Activated T-helper 9 cell treated with anti-CD3 and anti-CD28 coated beads, Interleukin-2, amount 50 U/mL, for 16 hours (primary cell): ENCODE results near the gene TAGAP.

Experiments
- DNase-seq: peaks from one replicate; pipeline ENCODE4 v3.0.0-alpha.2; 2020; ENCODE audit warnings: low read depth

Gene TAGAP

GRCh38 chr6:159044899-159045727 lies at the start of gene TAGAP:
TAGAP (minus strand) TSS chr6:159044991; CDS start chr6:159044146, 845 bp downstream.
- DNase-seq, result peak; percentile 75

- no peak for DNase-seq
Measured at GRCh38 chr6:159093609-159094443, 49.0 kb upstream of the TAGAP start.

- DNase-seq, result no peak
Measured at GRCh38 chr6:159092631-159093030, 47.8 kb upstream of the TAGAP start.

GRCh38 chr6:159090530-159091480 lies 46.0 kb upstream of the TAGAP start:
- DNase-seq, result no peak

GRCh38 chr6:159089909-159090308 lies 45.1 kb upstream of the TAGAP start:
- DNase-seq, result no peak

GRCh38 chr6:159089443-159089842 lies 44.7 kb upstream of the TAGAP start:
- DNase-seq, result no peak

GRCh38 chr6:159086033-159086618 lies 41.3 kb upstream of the TAGAP start:
- no peak for DNase-seq

GRCh38 chr6:159085396-159085895 lies 40.7 kb upstream of the TAGAP start:
- DNase-seq, result no peak

- no peak for DNase-seq
Measured at GRCh38 chr6:159084493-159085091, 39.8 kb upstream of the TAGAP start.

GRCh38 chr6:159083146-159083545 lies 38.4 kb upstream of the TAGAP start:
- no peak for DNase-seq

GRCh38 chr6:159082039-159082815 lies 37.4 kb upstream of the TAGAP start:
- no peak for DNase-seq

GRCh38 chr6:159080217-159080976 lies 35.6 kb upstream of the TAGAP start:
- no peak for DNase-seq

- DNase-seq, result no peak
Measured at GRCh38 chr6:159079367-159079766, 34.6 kb upstream of the TAGAP start.

GRCh38 chr6:159077123-159077522 lies 32.3 kb upstream of the TAGAP start:
- peak; percentile 23 for DNase-seq

- DNase-seq, result no peak
Measured at GRCh38 chr6:159075506-159076228, 30.9 kb upstream of the TAGAP start.

GRCh38 chr6:159074876-159075275 lies 30.1 kb upstream of the TAGAP start:
- no peak for DNase-seq

GRCh38 chr6:159074120-159074684 lies 29.4 kb upstream of the TAGAP start:
- no peak for DNase-seq
